ENCODE data around the gene C3.
A peak's percentile ranks its signal among the peaks of the same experiment; 100 is the strongest.
"Not testable (repeated sequence)": the region's sequence is repeated elsewhere in the genome, so short reads cannot be mapped to it uniquely, and the experiment has no call there.

C3 gene

DNA sequence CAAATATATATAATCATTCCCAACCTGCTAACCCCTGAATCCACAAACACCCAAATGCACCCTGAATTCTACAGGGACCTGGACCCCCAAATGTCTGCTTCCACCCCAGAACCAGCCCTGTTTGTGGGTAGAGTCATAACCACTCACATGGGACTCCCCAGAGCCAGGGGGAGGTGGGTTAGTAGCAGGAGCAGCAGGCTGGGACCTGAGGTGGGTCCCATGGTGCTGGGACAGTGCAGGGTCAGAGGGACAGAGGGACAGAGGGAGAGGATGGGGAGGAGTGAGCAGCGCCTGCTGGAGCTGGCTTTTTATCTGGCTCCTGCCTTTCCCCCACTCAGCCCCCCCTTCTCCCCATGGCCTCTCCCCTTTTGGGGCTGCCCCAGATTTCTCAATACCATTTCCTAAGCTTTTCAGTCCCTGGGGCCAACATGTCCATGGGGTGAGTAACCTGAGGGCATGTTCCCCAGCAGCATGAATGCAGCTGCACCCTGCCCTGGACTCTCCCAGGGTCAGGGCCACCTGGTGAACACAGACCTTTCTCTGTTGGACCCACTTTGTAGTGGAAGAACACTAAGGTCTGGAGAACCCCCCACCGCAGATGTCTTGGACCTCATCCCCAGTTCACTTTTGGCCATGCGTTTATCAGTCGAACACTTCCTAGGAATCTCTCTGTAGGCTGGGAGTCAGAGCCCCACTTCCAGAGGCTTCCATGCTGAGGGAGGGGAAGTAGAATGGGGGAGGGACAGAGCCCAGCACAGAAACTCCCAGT, at the start of gene C3:
Gene C3, minus strand, starts transcription at position 282 of the 769 bp plus-strand sequence. Its CDS starts 61 bp downstream, at position 221.
- peak in 9 of 56 donors; percentile 14 to 40 (median 23) for DNase-seq

DNA sequence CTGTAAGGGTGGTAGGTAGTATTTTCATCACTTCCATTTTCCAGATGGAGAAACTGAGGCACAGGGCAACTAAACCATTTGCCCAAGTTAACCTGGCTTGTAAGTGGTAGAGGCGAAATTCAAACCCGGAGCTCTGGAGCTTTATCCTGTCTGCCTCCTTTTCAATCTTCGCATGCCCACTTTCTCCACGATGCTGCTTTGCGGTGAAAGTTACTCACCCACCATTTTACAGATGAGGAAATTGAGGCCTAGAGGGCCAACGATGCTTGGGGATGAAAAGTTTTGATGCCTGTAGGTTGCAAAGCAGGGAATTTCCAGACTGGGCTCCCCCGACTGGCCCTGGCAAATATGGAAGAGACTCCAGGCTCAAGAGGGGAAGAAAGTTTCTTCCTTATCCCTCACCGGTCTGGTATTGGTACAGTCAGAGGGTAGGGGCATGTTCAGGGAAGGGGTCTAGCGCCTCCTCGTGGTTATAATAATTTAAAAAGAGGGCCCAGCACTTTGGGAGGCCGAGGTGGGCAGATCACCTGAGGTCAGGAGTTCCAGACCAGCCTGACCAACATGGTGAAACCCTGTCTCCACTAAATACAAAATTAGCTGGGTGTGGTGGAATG, 48.7 kb upstream of the C3 start:
- DNase-seq: no peak

DNA sequence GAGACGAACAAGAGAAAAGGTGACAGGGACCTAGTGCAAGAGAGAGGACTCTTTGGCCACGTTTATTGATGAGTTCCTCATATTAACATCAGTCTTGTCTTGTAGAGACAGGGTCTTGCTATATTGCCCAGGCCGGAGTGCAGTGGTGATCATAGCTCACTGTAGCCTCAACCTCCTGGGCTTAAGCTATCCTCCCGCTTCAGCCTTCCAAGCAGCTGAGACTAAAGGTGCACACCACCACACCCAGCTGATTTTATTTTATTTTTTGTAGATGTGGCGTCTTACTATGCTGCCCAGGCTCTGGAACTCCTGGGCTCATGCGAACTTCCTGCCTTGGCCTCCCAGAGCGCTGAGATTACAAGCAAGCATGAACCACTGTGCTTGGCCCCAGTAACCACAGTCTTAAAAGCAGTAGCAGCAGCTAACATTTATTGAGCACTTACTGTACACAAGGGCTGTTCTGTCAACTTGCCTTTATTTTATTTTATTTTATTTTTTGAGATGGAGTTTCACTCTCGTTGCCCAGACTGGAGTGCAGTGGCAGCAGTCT, 47.9 kb upstream of the C3 start:
- DNase-seq: no peak

DNA sequence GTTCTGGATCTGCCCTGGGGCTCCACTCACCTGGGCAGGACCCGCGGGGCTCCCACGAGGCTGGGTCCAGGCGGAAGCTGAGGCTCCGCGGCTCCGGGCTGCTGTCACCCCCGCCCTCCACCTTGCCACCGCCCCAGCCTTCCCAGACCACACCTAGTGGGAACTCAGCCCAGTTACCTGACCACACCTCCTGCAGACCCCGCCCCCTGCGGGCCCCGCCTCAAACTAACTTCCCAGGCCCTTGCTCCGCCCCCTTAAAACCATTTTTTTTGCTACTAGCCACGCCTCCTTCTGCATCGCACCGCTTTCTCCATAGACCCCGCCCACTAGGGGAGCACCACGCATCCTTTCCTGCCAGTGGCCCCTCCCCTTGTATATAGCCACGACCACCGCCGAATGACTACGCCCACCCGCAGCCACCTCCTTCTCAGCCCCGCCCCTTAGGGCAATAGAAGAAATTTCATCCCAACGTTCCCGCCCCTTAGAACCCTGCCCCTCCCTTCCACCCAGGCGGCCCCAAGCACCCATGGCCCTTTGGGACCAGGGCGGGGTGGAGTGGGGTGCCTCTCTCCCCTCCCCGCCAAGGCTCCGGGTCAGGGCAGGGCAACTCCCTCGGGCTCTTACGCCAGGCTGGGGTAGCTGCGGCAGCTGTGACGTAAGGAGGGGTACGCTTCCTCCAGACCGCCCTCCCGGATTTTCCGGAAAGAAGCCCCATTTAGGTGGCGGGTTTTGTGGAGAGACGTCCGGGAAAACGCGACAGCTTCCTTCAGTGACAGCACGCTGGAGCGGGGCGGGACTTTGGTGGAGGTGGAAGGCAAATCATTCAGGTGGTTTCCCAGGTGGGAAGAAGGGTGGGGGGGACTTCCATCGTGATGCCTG, 47.1 kb upstream of the C3 start, which contains the start of gene SH2D3A:
Gene SH2D3A, minus strand, starts transcription at position 79 of the 879 bp plus-strand sequence. CDS start 3,687 bp downstream, outside the sequence.
- DNase-seq: peak in 5 of 56 donors; percentile 12 to 24 (median 19)

DNA sequence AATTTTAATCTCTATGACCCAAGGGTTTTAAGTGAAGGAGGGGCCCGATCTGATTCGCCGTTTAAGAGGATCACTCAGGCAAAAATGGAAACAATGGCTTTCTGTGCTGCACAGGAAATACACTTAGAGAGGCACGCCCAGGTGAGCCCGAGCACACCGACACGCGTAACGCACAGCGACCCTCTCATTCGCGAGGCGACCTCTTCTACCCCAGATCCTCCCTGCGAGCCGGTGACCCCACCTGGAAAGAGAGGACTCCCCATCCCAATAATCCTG, 46.6 kb upstream of the C3 start:
- DNase-seq: no peak

DNA sequence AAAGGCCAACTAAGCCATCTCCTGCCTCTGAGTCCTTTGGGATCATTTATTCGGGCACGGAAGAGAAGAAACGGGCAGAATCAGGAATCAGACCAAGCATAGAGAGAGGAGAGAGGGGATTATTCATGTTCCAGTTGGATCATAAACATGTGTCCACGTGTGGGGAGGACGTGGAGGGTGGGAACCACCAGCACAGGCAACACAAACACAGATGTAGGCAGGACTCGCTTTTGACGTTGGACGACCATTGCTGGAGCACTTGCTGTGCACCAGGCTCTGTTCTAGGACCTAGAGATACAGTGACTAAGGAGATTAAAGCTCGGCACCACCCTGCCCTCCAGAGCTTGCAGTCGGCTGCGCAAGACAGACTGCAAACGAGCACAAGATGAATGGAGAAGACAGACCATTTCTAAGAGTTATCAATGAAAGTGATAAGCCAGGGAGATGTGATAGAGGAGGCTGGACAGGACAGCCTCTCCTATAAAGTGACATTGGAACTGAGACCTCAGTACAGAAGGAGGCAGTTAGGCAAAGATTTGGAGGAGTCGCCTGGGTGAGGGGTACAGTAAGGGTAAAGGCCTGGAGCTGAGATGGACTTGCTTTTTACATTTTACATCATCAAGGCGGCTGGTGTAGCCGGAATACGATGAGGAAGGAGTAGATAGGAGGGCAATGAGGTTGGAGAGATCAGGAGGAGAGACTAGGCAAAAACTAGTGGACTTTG, 46.1 kb upstream of the C3 start:
- DNase-seq: no peak

DNA sequence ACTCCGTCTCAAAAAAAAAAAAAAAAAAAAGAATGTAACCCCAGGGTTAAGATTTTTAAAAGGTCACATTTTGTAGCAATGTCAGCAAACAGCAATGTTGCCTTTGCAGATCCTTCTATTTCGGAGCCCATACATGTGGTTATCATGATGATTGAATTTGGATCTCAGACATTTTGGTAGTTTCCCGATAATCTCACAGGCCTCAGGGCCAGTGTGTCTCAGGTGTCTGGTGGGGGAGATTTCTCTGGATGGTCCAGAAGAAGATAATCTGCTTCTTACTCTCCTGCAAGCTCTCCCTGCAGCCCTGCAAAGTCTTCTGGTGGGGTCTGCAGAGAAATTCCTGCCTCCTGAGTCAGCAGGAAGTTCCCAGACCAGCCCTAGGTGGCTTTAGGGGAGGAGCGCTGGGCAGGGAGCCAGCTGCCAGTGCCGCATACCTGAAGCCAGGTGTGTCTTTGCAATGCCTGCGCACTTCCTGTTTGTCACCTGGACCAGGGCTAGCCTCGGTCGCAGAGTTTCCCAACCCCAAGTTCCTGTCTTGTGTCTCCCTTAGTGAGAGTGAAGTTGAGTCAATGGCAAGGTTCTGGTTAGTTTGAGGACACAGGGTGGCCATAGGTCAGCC, 45.4 kb upstream of the C3 start:
- DNase-seq: no peak

DNA sequence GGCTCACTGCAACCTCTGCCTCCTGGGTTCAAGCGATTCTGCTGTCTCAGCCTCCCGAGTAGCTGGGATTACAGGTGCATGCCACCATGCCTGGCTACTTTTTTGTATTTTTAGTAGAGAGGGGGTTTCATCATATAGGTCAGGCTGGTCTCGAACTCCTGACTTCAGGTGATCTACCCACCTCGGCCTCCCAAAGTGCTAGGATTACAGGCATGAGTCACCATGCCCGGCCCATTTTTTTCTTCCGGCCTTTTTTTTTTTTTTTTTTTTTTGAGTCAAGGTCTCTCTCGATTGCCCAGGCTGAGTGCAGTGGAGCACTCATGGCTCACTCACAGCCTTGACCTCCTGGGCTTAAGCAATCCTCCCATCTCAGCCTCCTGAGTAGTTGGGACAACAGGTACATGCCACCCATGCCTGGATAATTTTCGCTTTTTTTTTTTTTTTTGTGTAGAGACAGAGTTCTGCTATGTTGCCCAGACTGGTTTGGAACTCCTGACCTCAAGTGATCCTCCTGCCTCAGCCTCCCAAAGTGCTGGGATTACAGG, 41.9 kb upstream of the C3 start:
- not testable (repeated sequence) for DNase-seq

DNA sequence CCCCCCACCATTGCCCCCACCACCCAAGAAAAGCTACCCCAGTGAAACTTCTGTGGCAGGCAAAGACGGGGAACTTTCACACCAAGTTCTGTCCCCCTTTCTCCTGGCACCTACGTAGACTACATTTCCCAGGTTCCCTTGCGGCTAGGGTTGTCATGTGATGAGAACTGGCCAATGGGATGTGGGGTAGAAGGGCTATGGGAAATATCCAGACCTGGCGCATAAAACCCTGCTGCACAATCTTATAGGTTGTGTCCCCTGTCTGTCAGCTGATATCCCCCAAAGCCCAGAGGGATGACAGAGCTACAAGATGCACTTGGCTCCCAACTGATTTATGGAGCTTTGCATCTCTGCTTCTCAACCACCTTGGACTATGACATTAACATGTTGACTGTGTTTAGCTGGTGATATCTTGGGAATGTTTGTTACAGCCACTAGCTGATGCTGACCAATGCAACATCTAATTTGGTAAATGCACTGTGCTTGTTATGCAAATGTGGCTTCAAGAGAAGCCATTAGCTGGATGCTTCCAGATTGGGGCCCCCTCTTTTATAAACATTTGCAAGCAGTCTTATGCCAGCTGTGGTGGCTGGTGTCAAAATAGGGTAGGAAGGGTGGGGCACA, 40.7 kb upstream of the C3 start:
- no peak for DNase-seq

DNA sequence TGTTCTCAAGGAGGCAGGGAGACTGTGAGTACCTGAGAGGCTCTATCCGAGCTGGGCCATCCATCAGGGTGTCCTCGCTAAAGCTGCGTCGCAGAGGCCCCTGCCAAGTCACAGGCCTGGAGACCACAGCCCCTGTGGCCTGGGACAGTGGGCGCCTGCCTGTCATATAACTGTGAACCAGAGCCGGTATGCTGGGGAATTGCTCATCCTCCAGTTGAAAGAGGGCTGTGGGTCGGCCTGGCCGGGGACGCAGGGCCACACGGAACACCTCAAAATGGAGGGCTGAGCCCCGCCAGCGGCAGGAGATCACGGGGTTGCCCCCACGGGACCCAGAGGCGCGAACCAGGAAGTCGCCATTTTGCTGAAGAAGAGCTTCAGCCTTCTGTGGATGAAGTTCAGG, 40.2 kb upstream of the C3 start:
- no peak for DNase-seq

DNA sequence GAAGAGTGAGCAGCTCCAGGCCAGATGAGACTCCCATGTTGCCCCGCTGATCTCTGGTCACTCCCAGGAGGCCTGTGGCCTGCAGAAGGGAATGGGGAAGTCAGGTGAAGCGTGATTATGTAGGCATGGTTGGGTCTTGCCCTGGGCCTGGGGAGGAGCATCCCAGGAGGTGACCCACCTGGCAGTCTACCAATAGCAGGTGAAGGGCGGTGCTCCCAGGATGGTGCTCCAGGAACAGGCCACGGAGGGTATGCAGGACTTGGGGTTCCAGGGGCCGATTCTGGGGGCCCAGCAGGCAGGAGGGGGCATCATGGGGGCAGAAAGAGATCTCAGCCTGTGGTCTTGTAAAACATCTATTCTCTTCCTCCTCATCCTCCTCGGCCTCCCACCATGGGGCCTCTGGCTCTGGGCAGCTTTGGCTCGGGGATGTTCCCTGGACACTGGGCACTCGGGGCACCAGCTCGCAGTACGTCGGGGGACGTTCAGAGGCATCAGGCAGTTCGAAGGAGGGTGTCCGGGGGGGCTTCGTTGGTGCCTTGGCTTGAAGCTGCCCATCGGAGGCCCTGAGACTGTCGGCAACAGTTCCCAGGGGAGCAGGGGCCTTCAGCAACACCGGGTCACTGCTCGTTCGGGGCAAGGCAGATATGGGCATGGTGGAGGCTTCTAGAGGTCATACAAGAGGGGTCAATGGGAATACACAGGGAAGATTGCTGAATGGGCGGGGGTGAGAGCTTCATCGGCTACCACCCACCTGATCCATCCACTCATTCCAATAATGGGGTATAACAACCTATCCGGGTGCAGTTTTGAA, 34.4 kb upstream of the C3 start:
- no peak for DNase-seq

DNA sequence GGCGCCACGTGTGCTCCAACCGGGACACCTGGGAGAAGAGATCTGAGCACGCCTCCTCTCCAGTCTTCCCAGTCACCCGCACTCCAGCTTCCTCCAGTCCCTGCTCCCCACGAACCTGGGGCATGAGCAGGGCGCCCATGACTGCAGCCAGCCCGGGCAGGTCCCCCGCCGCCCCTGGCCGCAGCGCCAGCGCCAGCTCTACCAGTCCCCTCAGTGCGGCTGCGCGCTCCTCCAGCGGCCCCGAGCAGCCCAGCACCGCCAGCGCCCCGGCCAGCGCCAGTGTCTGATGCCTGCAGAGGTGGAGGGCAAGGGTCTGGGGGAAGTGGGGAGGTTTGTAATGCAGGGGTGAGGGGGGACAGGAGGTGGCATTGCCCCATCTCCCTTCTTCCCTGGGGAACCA, 33.7 kb upstream of the C3 start:
- no peak for DNase-seq

DNA sequence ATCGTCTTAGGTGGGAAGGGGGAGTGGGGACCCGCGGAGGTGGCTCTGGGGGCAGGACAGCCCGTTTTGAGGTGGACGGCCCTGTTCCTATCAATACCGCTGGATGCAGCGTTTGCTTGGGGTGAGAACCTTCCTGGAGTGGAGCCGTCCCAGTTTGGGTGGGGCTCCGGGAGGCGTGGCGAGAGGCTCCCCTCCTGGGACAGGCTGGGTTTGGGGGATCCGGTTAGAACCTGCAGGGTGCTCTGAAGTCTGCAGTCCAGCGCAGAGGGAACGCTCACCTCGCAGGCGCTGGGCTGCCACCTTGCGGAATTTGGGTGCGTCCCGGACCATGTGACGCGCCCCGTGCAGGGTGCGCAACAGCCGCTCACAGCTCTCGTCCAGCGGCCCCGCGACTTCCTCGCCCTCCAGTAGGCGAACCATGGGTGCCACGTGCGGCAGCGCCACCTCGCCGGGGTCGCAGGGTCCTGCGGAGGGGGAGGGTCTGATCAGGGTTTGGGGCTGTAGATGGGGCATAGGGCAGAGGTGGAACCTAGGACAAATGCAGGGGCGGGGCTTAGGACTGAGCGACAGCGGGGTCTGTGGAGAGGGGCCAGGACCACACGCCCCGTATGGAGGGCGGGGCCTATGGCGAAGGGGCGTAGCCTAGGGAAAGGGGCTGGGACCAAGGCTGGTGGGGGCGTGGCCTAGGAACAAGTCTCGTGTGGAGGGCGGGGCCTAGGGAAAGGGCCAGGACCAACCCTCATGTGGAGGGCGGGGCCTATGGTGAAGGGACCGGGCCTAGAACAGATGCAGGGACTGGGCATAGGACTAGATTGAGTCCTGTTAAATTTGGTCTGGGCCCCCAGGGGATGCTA, 33.0 kb upstream of the C3 start:
- DNase-seq: peak in 5 of 56 donors; percentile 15 to 77 (median 36)

DNA sequence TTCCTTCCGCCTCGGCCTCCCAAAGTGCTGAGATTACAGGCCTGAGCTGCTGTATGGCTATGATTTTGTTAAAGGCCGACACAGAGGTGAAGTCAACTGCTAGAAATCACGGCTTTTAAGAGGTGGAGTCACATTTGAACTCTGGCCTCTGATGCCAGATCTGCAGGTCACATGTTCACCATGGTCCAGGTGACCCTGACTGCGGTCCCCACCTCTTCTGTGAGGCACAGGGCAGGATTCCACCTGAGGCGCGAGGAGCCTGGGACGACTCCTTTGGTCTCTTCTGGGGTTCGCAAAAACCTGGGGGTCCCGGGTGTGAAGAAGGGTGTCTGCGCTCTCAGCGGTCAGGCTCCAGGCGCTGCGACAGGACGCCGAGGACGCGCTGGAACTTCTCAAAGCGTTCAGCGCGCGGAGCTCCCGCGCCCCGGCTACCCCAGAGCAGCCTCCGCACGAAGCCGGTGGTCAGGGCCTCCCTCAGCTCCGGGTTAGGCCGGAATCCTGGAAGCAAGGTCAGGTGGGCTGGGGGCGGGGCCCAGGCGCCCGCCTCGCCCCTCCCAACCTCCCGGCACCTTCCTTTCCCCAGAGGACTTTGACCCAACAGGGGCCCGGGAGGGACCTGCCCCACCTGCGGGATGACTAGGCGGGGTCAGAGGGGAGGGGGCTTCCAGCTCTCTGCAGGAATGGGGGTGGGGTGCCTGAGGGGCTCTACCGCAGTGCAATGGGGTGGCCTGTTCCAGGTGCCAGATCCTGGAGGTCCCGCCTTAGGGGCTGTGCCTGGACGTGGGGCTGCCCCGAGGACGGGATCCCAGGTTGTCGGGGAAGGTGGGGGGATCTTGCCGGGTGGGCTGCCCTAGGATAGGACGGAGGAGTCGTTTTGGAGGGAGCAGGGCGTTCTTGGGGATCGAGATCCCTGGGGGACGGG, 32.1 kb upstream of the C3 start:
- no peak for DNase-seq

DNA sequence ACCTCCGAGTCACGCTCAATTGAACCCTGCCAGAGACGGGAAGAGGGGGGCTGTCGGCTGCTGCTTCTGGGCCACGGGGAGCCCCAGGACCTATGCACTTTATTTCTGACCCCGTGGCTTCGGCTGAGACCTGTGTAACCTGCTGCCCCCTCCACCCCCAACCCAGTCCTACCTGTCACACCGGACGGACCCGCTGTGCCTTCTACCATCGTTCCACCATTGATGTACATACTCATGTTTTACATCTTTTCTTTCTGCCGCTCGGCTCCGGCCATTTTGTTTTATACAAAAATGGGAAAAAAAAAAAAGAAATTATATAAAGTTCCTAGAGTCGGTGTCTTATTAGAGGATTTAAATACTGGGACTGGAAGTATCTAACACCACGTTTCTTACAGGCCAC, 30.7 kb upstream of the C3 start:
- DNase-seq: no peak

DNA sequence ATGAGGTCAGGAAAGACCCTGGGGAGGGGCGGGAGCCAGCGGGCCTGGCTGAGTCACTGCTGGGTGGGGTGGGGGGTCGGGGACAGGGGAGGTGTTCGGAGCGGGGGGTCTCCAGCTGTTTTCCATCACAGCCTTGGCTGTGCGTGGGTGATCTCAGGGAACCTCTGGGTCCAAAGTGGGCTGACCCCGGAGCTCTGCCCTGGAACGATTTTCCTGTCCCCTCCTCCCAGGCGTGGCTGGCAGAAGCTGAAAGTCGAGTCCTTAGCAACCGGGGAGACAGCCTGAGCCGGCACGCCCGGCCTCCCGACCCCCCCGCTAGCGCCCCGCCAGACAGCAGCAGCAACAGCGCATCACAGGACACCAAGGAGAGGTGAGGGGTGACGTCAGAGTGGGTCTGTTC, 29.6 kb upstream of the C3 start:
- no peak for DNase-seq

DNA sequence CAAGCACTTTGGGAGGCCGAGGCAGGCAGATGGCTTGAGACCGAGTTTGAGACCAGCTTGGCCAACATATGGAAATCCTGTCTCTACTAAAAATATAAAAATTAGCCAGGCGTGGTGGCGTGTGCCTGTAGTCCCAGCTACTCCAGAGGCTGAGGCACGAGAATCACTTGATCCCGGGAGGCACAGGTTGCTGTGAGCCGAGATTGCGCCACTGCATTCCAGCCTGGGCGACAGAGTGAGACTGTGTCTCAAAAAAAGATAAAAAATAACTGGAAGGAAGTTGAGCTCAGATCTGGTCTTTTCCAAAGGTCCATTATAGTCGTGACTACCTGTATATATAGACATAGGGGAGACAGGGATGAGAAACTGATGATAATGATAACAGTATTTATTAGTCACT, 28.1 kb upstream of the C3 start:
- DNase-seq: not testable (repeated sequence)

Data from nucleus accumbens (tissue), 56 donors.